Mesothelial cell of epicardium (in vitro differentiated cells): ENCODE measurements around the gene COL5A3. TPM values are rescaled to one million over a fixed set of nuclear protein-coding genes. Genes with fewer than 3 reads are reported as not detected.

Source experiments
- DNase-seq, 2 experiments: peaks; one replicate each; pipeline ENCODE4 v3.0.0; 2021; ENCODE audit warnings: low spot score in 2 of 2; ENCODE audit not compliant: unreplicated experiment in 2 of 2
- H3K27ac Mint-ChIP-seq: 2 replicates; pipeline ENCODE4 v1.8.0; 2021; ENCODE audit warnings: mixed read lengths
- H3K27me3 Mint-ChIP-seq: 2 replicates; pipeline ENCODE4 v1.8.0; 2021; ENCODE audit warnings: low read depth, mixed read lengths
- H3K36me3 Mint-ChIP-seq: 2 replicates; pipeline ENCODE4 v1.8.0; 2021; ENCODE audit warnings: mixed read lengths
- H3K4me1 Mint-ChIP-seq: 2 replicates; pipeline ENCODE4 v1.8.0; 2021; ENCODE audit warnings: mixed read lengths
- H3K4me3 Mint-ChIP-seq: 2 replicates; pipeline ENCODE4 v1.8.0; 2021; ENCODE audit warnings: mild to moderate bottlenecking, moderate library complexity, mixed read lengths
- H3K9me3 Mint-ChIP-seq: 2 replicates; pipeline ENCODE4 v1.8.0; 2021; ENCODE audit warnings: mixed read lengths
- CTCF ChIP-seq: fragments of 200-600 bp; sonication (generic); IDR thresholded peaks from one replicate; pipeline ENCODE4 v1.5.0; 2021; ENCODE audit warnings: antibody characterized with exemption; ENCODE audit not compliant: unreplicated experiment
- total RNA-seq: library from RNA; stranded (reverse); gene quantifications from 3 replicates; pipeline ENCODE4 v1.2.1, GENCODE V29; 2021

COL5A3 gene
- total RNA-seq, 1 donor from 2014 or later, result 4.0 TPM

- Mint-ChIP-seq H3K4me3 (no peak overlapping the region), H3K4me1 (peaks cover 17% of the 10 kb centered on the region), H3K27me3 (peaks cover 72% of the 10 kb centered on the region), H3K27ac (peak overlapping the region; percentile 73), H3K9me3 (no peaks in the 10 kb centered on the region), H3K36me3 (no peaks in the 10 kb centered on the region)
- no peak for DNase-seq
- TF ChIP-seq CTCF, result no peak
These were observed 3.5 kb downstream of the COL5A3 start for GRCh38 chr19:10006752-10007323.

GRCh38 chr19:10006335-10006708 lies 4.0 kb downstream of the COL5A3 start:
- DNase-seq, result no peak
- Mint-ChIP-seq H3K27ac (peak overlapping the region; percentile 73), H3K36me3 (no peaks in the 10 kb centered on the region), H3K27me3 (peaks cover 71% of the 10 kb centered on the region), H3K4me3 (no peak overlapping the region), H3K9me3 (no peaks in the 10 kb centered on the region), H3K4me1 (peaks cover 17% of the 10 kb centered on the region)
- TF ChIP-seq CTCF, result no peak

GRCh38 chr19:10005632-10006334 lies 4.5 kb downstream of the COL5A3 start:
- Mint-ChIP-seq H3K27ac (no peak overlapping the region), H3K27me3 (peaks cover 66% of the 10 kb centered on the region), H3K4me3 (no peak overlapping the region), H3K4me1 (peaks cover 17% of the 10 kb centered on the region), H3K9me3 (no peaks in the 10 kb centered on the region), H3K36me3 (no peaks in the 10 kb centered on the region)
- DNase-seq, result no peak
- no peak for TF ChIP-seq CTCF

GRCh38 chr19:10004617-10005016 lies 5.7 kb downstream of the COL5A3 start:
- Mint-ChIP-seq H3K27me3 (peaks cover 67% of the 10 kb centered on the region), H3K9me3 (no peaks in the 10 kb centered on the region), H3K27ac (no peak overlapping the region), H3K36me3 (no peaks in the 10 kb centered on the region), H3K4me3 (no peak overlapping the region), H3K4me1 (peaks cover 17% of the 10 kb centered on the region)
- DNase-seq, result no peak
- no peak for TF ChIP-seq CTCF

GRCh38 chr19:10003271-10003670 lies 7.0 kb downstream of the COL5A3 start:
- no peak overlapping the region for H3K27ac Mint-ChIP-seq
- H3K36me3 Mint-ChIP-seq, result no peaks in the 10 kb centered on the region
- peaks cover 68% of the 10 kb centered on the region for H3K27me3 Mint-ChIP-seq

More at GRCh38 chr19:10003271-10003670, 7.0 kb downstream of the COL5A3 start:
- no peak for TF ChIP-seq CTCF
- H3K4me3 Mint-ChIP-seq, result no peak overlapping the region
- no peak for DNase-seq
- H3K4me1 Mint-ChIP-seq, result peaks cover 9% of the 10 kb centered on the region
- no peaks in the 10 kb centered on the region for H3K9me3 Mint-ChIP-seq
